Thyroid gland (tissue), 4 donors: ENCODE data around the gene SLMAP. TPM values are rescaled to one million over a fixed set of nuclear protein-coding genes. Genes with fewer than 3 reads are reported as not detected.

Experiments
- DNase-seq, 2 donors: peaks; one replicate each; pipeline ENCODE4 v3.0.0-alpha.2; 2019
- H3K27ac ChIP-seq, 3 donors: fragments of 200-600 bp; sonication (generic); 1 replicate in 2 of 3; 2 replicates in 1 of 3; pipeline ENCODE4 v1.5.1; 2016 to 2019; ENCODE audit warnings: mild to moderate bottlenecking in 1 of 3, moderate library complexity in 1 of 3
- H3K27me3 ChIP-seq: fragments of 200-600 bp; sonication (generic); one replicate; pipeline ENCODE4 v1.5.1; 2019
- H3K36me3 ChIP-seq, 2 donors: fragments of 200-600 bp; sonication (generic); one replicate each; pipeline ENCODE4 v1.5.1; 2016 to 2019
- H3K4me1 ChIP-seq, 2 donors: fragments of 200-600 bp; sonication (generic); one replicate each; pipeline ENCODE4 v1.5.1; 2017 to 2019
- H3K4me3 ChIP-seq, 3 donors: fragments of 200-600 bp; sonication (generic); replicated peaks in 1 of 3; 1 replicate in 2 of 3; 2 replicates in 1 of 3; pipeline ENCODE4 v1.5.1; 2016; ENCODE audit warnings: mild to moderate bottlenecking in 1 of 3
- H3K9me3 ChIP-seq: fragments of 200-600 bp; sonication (generic); one replicate; pipeline ENCODE4 v1.5.1; 2017
- POLR2A ChIP-seq, 2 donors: fragments of 450-650 bp; IDR thresholded peaks; one replicate each; pipeline ENCODE4 v1.6.1; 2017; ENCODE audit warnings: antibody characterized with exemption in 2 of 2, mild to moderate bottlenecking in 2 of 2, moderate library complexity in 1 of 2
- WGBS, 2 donors: methylation state at CpG; one replicate each; pipeline ENCODE4 v1.1.5; 2017; 5-methylcytosine and 5-hydroxymethylcytosine counted together
- intact Hi-C: fragments of 100-400 bp; cut with DNase I; formaldehyde crosslinking; loops from one replicate; pipeline ENCODE4 v1.15.1; 2023
- total RNA-seq, 4 donors: library from RNA; depleted of rRNA; stranded (reverse); fragments of >200 nt; gene quantifications; one replicate each; pipeline ENCODE4 v1.2.3, GENCODE V29; 2016
- TF ChIP-seq, protein P1 (sequence below), 6 experiments: fragments of 200-600 bp in 3 of 6; fragments of 450-650 bp in 3 of 6; sonication (generic) in 3 of 6; IDR thresholded peaks; one replicate each; pipeline ENCODE4 v1.5.1; 2016 to 2019; ENCODE audit warnings: antibody characterized with exemption in 6 of 6, mild to moderate bottlenecking in 2 of 6, inconsistent platforms in 1 of 6, moderate library complexity in 1 of 6

The SLMAP gene
- total RNA-seq, 4 donors from 2014 or later = 79.7 to 89.4 (median 83.4) TPM

DNA sequence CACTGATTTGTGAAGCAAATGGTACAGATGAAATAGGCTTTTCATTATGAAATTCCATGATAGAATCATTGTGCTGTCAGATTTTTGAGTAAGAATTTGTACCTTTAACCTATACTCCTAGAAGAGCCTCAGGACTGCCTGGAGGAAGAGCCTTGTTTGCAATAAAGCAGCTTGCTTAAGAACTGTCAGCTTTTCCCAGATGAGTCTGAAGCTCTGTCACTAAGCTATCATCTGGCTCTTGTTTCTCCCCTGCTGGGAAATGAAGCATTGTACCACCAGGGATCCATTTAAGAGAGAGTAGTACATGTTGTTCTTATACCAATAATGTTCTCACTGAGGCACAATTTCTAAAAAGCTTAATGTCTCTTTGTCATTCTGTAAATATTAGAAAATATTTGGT lies 167.0 kb downstream of the SLMAP start:
- Histone ChIP-seq H3K9me3 (no peaks in the 10 kb centered on the region), H3K4me3 (no peak overlapping the region), H3K27me3 (no peaks in the 10 kb centered on the region), H3K27ac (no peak overlapping the region), H3K36me3 (peaks cover 3 to 4% of the 10 kb centered on the region in 2 donors), H3K4me1 (no peaks in the 10 kb centered on the region)
- intact Hi-C loops = no loop called here
- no peak for DNase-seq
- no peak for TF ChIP-seq POLR2A (IDR thresholded peaks at IDR 0.05)
- TF ChIP-seq, protein P1, sequence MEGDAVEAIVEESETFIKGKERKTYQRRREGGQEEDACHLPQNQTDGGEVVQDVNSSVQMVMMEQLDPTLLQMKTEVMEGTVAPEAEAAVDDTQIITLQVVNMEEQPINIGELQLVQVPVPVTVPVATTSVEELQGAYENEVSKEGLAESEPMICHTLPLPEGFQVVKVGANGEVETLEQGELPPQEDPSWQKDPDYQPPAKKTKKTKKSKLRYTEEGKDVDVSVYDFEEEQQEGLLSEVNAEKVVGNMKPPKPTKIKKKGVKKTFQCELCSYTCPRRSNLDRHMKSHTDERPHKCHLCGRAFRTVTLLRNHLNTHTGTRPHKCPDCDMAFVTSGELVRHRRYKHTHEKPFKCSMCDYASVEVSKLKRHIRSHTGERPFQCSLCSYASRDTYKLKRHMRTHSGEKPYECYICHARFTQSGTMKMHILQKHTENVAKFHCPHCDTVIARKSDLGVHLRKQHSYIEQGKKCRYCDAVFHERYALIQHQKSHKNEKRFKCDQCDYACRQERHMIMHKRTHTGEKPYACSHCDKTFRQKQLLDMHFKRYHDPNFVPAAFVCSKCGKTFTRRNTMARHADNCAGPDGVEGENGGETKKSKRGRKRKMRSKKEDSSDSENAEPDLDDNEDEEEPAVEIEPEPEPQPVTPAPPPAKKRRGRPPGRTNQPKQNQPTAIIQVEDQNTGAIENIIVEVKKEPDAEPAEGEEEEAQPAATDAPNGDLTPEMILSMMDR (IDR thresholded peaks at IDR 0.05) = no peak

DNA sequence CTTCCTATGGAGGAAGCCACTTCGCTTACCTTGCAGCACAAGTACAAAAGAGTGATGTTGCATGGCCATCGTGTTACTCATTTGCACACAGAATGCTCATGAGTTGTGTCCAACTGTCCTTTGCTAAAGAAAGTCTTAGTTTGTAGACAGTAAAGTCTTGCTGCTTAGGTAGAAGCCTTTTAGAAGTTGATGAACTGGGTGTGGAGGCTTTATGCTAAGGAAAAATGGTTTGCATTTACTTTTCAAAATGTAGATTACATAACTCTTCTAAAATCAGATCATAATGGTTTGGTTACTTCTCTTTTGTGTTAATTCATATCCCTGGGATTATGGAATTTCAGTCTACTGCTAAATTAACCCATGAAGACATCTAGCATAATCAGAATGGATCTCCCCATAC lies 167.6 kb downstream of the SLMAP start:
- Histone ChIP-seq H3K4me1 (no peaks in the 10 kb centered on the region), H3K27me3 (no peaks in the 10 kb centered on the region), H3K27ac (no peak overlapping the region), H3K9me3 (no peaks in the 10 kb centered on the region), H3K4me3 (no peak overlapping the region), H3K36me3 (peaks cover 3 to 4% of the 10 kb centered on the region in 2 donors)
- no peak for DNase-seq
- 93 to 98% methylated on average over 2 of the region's 2 CpGs for WGBS, 2 donors
- intact Hi-C loops = no loop called here
- TF ChIP-seq, protein P1 (IDR thresholded peaks at IDR 0.05) = no peak
- TF ChIP-seq POLR2A (IDR thresholded peaks at IDR 0.05) = no peak

GRCh38 chr3:57927166-57927565 lies 171.1 kb downstream of the SLMAP start:
- H3K36me3 ChIP-seq = peaks cover 3 to 4% of the 10 kb centered on the region in 2 donors
- H3K4me1 ChIP-seq = no peaks in the 10 kb centered on the region
- no peaks in the 10 kb centered on the region for H3K27me3 ChIP-seq
- no peak overlapping the region for H3K27ac ChIP-seq
- H3K4me3 ChIP-seq = no peak overlapping the region
- 96% methylated on average over 5 of the region's 5 CpGs for WGBS, 2 donors
- TF ChIP-seq POLR2A (IDR thresholded peaks at IDR 0.05) = no peak
- TF ChIP-seq, protein P1 (IDR thresholded peaks at IDR 0.05) = no peak
- no peaks in the 10 kb centered on the region for H3K9me3 ChIP-seq
- intact Hi-C loops = no loop called here
- no peak for DNase-seq

GRCh38 chr3:57927916-57928315 lies 171.8 kb downstream of the SLMAP start:
- intact Hi-C loops = no loop called here
- no peaks in the 10 kb centered on the region for H3K4me1 ChIP-seq
- no peaks in the 10 kb centered on the region for H3K9me3 ChIP-seq
- no peak overlapping the region for H3K4me3 ChIP-seq
- 85 to 93% methylated on average over 3 of the region's 3 CpGs for WGBS, 2 donors
- H3K27me3 ChIP-seq = no peaks in the 10 kb centered on the region
- no peak overlapping the region for H3K27ac ChIP-seq
- TF ChIP-seq, protein P1 (IDR thresholded peaks at IDR 0.05) = no peak
- no peak for TF ChIP-seq POLR2A (IDR thresholded peaks at IDR 0.05)
- no peak for DNase-seq
- H3K36me3 ChIP-seq = peaks cover under 1 to 2% of the 10 kb centered on the region in 2 donors

DNA sequence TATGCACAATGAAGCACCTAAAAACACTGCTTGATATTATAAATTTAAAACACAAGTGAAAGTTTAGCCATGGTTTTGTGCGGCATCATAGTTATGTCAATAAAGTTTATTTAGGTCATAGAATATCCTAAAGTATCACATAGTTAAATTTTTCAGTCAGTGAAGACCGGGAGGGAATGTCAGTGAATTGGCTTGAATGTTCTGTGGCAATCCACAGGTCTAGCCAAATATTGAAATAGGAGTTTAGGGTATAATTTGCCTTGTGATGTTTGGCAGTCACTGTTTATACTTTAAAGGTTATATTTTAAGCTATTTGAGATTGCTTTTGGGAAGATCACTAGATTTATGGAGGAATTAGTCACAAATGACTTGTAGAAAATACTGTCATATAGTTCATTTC lies 172.4 kb downstream of the SLMAP start:
- no peaks in the 10 kb centered on the region for H3K27me3 ChIP-seq
- WGBS, 2 donors = 89 to 90% methylated on average over 2 of the region's 2 CpGs
- H3K4me3 ChIP-seq = no peak overlapping the region
- no peaks in the 10 kb centered on the region for H3K4me1 ChIP-seq
- intact Hi-C loops = no loop called here
- no peaks in the 10 kb centered on the region for H3K9me3 ChIP-seq
- DNase-seq = no peak
- no peaks in the 10 kb centered on the region for H3K36me3 ChIP-seq
- H3K27ac ChIP-seq = no peak overlapping the region
- TF ChIP-seq, protein P1 (IDR thresholded peaks at IDR 0.05) = no peak
- no peak for TF ChIP-seq POLR2A (IDR thresholded peaks at IDR 0.05)
